ENCODE measurements around the gene GNAS. TPM values are rescaled to one million over a fixed set of nuclear protein-coding genes. Genes with fewer than 3 reads are reported as not detected.

Gene GNAS
- total and polyA plus RNA-seq, 4 donors = 115 to 360 (median 277) TPM

DNA sequence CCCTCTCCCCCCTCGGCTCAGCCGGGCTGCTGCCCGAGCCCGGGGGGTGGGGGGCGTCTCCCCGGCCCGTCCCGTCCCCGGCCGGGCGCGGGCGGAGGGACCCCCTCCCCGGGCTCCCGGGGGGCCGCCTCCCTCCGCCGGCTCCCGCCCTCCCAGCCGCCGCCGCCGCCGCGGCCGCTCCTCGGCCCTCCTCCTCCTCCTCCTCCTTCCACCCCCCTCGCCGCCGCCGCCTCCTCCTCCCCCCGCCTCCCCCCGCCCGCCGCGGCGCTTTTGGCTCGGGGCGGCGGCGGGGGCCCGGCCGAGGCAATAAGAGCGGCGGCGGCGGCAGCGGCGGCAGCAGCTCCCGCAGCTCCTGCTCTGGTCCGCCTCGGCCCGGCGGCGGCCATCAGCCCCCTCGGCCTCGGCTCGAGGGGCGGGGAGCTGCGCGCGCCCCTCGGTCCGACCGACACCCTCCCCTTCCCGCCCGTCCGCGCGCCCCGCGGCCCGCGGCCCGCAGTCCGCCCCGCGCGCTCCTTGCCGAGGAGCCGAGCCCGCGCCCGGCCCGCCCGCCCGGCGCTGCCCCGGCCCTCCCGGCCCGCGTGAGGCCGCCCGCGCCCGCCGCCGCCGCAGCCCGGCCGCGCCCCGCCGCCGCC, 38.7 kb downstream of the GNAS start:
- peak; percentile 76 for DNase-seq (ENCODE audit: low spot score)
- Histone ChIP-seq H3K27me3 (ENCODE audit: control insufficient read depth in 4 of 4, insufficient read depth in 4 of 4, low read length in 3 of 4) (no peaks in the 10 kb centered on the region), H3K4me1 (ENCODE audit: control insufficient read depth in 4 of 4, insufficient read depth in 4 of 4, low read length in 3 of 4) (peaks cover 10 to 39% (median 29%) of the 10 kb centered on the region in 4 donors), H3K27ac (ENCODE audit: low read depth in 1 of 2, low read length in 2 of 2) (peak overlapping the region; percentile 93 to 97), H3K36me3 (ENCODE audit: control insufficient read depth in 4 of 4, insufficient read depth in 3 of 4, low read depth in 1 of 4, low read length in 3 of 4) (peaks cover 0 to 2% (median 0%) of the 10 kb centered on the region in 4 donors), H3K4me3 (ENCODE audit: low read depth in 1 of 3, low read length in 3 of 3) (peak overlapping the region; percentile 54 to 99 (median 70)), H3K9me3 (ENCODE audit: control insufficient read depth in 4 of 4, low read length in 3 of 4) (no peaks in the 10 kb centered on the region), H3K9ac (ENCODE audit: low read depth in 1 of 2, low read length in 2 of 2) (no peak overlapping the region)
- WGBS = 2% methylated on average over 99 of the region's 105 CpGs
- TF ChIP-seq YY1 (IDR thresholded peaks at IDR 0.05) (no peak), REST (IDR thresholded peaks at IDR 0.05) (no peak), HNF4G (IDR thresholded peaks at IDR 0.05) (no peak), RXRA (IDR thresholded peaks at IDR 0.05) (no peak), ZBTB33 (IDR thresholded peaks at IDR 0.05) (no peak), FOXA2 (IDR thresholded peaks at IDR 0.05) (no peak), JUND (IDR thresholded peaks at IDR 0.05) (no peak), FOXA1 (IDR thresholded peaks at IDR 0.05) (no peak), SP1 (IDR thresholded peaks at IDR 0.05) (no peak), CTCF (IDR thresholded peaks at IDR 0.05; ENCODE audit: low read depth, low read length, missing input control) (no peak), RAD21 (IDR thresholded peaks at IDR 0.05) (no peak), HNF4A (conservative IDR thresholded peaks at IDR 0.05) (no peak), GABPA (IDR thresholded peaks at IDR 0.05 in 1 of 2, conservative IDR thresholded peaks at IDR 0.05 in 1 of 2) (no peak), NR2F2 (IDR thresholded peaks at IDR 0.05) (no peak), EGR1 (IDR thresholded peaks at IDR 0.05; ENCODE audit: low read depth in 2 of 2) (no peak), ATF3 (IDR thresholded peaks at IDR 0.05) (no peak)
- TF ChIP-seq, protein P1, sequence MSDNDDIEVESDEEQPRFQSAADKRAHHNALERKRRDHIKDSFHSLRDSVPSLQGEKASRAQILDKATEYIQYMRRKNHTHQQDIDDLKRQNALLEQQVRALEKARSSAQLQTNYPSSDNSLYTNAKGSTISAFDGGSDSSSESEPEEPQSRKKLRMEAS (IDR thresholded peaks at IDR 0.05) = no peak

All from liver (tissue), 9 donors.